GM19467 (cell line): Measurements from ENCODE around the gene TMEM125.

Experiments
- ATAC-seq: cut with Tn5 transposase; IDR thresholded peaks from one replicate; pipeline ENCODE4 v1.9.1; 2021; ENCODE audit warnings: mild to moderate bottlenecking, moderate library complexity; ENCODE audit not compliant: unreplicated experiment

Gene TMEM125

DNA sequence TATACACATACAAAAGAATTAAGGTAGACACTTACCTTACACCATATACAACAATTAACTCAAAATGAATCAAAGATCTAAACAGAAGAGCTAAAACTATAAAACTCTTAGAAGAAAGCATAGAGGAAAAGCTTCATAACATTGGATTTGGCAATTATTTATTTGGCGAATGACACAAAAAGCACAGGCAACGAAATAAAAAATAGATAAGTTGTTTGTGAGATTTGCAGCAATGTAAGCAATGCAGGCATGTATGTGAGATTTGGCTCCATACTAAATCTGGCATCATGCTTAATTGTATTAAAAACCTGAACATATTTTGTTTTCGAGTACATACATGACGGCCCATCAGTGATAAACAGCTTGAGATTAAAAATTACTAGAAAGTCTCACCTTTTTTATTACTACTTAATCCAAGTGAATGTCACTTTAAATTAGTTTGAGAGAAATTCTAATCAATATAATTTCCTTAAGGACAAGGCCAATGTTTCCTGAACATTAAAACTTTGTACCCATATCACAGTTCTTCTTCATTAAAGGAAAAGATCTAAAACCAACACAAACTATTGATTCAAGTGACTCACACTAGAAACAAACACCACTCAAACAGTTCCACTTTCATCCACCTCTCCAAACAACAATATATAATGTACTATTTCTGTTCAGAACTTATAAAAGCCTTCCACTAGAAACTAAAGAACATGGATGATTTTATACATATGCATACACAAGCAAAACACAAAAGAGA lies 23.1 kb upstream of the TMEM125 start:
- ATAC-seq = no peak

DNA sequence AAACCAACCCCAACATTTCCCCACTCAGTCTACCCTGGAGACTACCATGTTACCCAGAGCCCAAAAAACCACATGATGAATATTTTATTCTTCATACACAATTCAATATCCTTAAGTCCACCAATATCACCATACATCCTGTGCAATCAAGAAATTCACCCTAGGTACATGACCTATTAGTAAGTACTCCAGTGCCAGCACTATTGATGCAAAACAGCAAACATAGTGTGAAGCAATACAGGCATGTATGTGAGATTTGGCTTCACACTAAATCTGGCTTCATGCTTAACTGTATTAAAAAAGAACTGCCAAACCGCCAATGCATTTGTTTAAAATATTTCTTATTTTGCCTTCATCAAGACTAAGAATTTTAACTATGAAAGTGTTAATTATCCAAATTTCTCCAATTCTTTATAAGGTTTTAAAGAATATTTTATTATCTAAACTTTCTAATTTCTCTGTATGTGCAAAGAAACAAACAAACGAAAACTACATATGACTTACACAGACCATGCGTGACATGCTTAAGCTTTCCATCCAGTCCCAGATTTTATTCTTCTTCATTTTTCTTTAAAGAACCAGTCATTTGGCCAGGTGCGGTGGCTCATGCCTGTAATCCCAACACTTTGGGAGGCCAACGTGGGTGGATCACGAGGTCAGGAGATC lies 22.4 kb upstream of the TMEM125 start:
- ATAC-seq = no peak

DNA sequence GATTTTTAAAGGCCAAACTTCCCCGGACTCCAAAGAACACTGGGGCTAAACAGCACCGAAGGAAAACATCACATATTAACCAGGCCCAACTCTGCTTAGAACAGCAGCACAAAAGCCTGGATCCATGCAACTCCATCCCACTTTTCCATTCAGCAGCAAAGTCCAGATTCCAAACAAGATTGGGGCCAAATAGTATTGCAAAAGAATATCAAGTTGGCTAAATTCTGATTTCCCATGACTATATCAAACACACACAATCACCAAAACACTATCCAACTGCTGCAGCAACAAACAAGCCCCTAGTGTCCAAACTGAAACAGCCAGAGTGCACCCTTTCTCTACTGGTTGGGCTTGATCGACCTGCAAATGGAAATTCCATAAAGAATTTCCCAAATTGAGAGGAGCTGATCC lies 19.4 kb upstream of the TMEM125 start:
- no peak for ATAC-seq

DNA sequence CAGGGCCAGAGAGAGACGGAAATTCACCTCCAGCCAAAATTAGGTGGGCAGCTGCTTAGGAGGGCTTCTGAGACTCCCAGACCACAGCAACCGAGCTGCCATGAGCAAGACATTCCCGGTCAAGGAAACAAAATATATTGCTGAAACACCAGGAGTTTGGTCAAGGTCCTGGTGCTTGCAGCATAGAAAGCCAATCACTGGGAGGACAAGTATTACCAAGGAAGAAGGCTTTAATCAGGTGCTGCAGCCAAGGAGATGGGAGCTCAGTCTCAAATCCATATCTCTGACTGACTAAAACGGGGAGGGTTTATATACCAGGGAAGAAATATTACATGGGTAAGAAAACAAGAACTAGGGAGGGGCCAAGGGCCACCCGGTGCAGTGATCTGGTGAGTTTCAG lies 18.8 kb upstream of the TMEM125 start:
- no peak for ATAC-seq

DNA sequence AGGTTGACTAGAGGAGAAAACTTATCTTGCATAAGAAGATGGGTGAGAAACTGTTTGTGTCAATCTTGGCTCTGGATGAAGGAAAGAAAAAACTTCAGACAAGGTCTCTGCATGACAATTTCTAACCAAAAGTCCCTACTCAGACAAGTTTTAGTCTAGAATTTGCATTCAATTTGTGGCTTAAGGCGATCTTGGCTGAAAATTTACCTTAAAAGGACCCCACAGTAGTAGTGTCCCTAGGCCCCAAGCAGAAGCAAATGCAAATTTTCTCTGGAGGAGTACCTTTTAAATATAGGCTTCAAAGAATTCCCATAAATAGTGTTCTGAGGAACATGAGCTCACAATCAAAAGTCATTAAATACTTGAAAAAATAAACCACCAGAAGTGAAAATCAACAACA lies 17.6 kb upstream of the TMEM125 start:
- ATAC-seq = no peak

DNA sequence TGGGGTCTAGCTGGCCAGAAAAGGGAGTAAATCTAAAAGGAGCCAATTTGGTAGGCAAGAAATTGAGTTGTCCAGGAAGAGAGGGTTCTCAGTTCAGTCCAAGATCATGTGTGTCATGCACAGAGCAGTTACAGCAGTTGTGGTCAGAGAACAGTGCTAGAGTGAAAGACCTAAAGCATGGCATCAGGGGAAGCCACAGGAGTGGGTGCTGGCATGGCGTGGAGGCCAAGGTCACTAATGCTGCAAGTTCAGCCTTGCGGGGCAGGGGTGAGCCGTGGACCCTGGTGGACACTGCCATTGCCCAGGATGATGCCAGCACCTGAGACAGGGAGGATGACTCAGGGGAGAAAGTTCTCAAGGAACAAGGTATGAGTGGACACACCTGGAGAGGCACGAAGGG lies 16.6 kb upstream of the TMEM125 start:
- ATAC-seq = no peak

DNA sequence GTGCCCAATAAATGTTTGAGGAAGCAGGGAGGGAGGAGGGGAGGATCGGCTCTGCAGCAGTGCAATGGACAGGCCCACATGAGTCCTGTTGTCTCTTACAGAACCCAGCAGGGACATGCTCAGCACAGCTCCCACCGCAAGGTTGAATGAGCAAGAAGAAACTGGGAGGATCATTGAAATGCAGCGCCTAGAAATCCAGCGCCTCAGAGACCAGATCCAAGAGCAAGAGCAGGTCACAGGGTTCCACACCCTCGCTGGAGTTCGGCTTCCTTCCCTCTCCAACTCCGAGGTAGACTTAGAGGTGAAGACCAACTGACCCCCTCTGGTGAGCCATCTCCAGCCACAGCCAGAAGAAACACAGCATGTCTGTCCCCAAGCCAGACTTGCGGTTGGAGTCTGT lies 15.9 kb upstream of the TMEM125 start:
- no peak for ATAC-seq

DNA sequence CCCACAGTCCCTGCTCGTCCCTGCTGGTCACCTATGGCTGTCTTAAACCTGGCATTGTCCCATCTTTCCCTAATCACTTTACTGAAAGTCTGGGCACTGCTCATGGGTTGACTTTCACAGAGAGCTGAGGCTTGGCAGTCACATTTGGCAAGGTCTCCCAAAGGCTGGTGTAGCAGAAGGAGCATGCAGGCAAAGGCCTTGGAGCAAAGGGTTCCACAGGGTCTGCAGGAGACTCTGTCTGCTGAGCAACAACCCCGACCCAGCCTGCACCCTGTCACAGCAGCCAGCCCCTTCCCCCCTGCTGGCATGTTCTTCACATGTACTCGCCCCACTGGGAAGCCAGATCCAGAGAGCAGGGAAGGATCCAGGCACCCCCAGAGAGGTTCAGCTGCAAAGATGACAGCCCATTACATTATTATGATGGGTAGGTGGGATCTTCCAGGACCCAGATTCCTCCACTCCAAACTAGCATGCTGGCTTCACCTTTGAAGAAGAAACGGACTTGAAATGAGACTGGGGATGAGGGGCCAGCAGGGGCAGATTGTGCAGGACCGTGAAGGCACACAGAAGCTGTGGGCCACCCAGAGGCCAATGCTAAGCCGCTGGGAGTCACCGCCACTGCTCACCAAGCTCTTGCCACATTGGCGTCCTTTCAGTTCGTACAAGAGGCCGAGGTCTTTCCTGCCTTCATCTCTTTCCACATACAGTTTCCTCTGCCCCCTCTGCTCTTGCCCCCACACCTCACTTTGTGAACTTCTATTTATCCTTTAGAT lies 14.2 kb upstream of the TMEM125 start:
- no peak for ATAC-seq

DNA sequence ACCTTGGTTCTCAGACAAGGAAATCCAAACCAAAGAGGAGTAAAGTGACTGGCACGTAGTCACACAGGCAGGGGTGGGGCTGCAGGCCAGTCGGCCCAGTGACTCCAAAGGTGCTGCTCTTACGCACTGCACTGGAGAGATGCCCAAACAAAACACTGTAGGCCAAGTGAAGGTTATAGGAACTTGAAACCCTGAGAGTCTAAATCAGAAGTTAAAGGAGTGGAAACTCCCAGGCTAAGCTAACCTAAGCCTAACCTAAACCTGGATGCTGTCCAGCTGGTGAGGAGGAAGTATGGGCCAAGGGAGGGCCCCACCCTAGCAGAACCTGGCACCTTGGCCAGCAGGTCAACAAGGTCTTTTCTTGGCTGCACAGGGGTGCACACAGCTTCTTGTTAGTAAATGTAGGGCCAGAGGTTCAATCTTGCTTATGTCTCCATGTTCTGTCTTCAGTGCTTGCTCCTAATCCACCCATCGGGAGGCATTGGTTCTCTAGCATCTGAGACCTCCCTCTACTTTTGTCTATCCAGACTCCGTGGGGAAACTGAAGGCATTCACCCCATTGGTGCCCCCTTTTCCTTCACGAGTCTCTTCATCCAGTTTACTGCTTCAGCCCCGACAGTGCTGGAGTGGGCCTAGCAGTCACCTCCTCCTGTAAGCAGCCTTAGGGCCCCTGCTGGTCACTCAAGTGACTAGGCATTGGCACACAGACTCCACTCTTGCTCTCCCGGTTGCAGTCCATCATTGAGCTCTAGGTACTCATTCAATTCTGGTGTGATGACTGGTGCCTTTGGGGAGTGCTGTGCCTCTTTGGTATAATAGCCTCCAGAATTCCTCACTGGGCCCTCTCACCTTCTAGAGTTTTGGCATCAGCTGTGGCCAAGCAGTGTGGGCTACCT lies 12.9 kb upstream of the TMEM125 start:
- no peak for ATAC-seq

DNA sequence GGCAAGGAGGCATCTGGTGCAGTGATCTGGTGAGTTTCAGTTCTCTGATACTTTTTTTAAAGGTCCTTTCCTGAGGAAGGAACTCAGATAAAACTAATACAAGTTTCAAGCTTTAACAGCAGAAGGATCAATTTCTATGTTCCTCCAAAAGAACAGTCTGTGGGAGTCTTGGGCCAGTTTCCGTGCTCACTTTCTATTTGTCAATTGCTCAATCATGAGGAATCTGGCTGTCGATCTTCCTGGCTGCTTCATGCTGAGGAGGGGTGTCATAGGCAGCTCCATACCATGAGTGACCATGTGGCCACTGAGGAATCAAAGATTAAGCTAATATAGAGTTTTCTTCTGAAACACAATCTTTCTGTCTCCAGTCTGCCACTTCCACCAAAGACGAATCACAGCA lies 11.4 kb upstream of the TMEM125 start:
- ATAC-seq = no peak

DNA sequence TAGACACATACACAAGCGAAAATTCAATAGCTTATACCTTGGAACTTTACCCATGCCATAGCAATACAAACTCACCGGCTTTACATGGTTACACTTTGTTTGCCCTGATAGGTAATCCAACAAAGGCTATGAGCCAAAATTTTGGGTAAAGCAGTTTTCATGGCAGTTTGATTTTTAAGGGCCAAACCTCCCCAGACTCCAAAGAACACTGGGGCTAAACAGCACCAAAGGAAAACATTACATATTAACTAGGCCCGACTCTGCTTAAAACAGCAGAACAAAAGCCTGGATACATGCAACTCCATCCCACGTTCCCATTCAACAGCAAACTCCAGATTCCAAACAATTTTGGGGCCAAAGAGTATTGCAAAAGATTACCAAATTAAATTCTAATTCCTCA lies 4.4 kb upstream of the TMEM125 start:
- ATAC-seq = no peak

DNA sequence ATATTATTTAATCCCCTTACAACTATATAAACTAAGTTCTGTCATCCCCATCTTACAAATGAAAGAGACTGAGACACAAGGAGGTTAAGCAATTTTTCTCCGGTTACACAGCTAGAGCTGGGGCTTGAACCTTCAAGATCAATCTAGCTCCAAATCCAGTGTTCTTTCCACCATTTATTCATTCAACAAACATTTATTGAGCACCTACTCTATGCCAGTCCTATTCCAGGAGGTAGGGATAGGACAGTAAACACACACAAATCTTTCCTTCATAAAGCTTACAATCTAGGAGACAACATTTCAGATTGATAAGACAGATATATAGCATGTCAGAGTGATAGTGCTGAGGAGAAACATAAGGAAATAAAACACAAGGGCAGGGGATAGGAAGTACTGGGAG lies 2.9 kb upstream of the TMEM125 start:
- no peak for ATAC-seq

DNA sequence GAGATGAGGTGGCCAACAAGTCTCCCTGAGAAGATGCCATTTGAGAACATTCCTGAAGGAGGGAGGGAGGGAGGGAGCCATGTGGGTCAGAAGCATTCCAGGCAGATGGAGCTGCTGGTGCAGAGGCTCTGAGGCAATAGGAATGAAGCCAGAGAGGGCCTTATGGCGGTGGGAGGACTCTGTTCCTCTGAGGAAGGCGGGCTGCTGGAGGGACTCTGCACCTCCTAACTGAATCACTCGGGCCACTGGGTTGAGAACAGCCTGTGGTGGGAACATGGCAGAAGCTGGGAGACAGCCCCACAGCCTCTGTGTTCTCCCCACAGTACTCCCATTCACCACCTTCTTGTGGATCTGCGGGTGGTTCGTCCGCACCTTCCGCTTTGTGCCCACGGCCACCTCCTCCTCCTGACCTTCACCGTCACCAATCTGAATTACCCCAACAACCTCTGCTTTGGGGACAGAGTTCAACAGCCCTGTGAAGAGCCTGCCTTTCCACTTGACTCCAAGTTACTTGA lies 2.4 kb upstream of the TMEM125 start:
- no peak for ATAC-seq

DNA sequence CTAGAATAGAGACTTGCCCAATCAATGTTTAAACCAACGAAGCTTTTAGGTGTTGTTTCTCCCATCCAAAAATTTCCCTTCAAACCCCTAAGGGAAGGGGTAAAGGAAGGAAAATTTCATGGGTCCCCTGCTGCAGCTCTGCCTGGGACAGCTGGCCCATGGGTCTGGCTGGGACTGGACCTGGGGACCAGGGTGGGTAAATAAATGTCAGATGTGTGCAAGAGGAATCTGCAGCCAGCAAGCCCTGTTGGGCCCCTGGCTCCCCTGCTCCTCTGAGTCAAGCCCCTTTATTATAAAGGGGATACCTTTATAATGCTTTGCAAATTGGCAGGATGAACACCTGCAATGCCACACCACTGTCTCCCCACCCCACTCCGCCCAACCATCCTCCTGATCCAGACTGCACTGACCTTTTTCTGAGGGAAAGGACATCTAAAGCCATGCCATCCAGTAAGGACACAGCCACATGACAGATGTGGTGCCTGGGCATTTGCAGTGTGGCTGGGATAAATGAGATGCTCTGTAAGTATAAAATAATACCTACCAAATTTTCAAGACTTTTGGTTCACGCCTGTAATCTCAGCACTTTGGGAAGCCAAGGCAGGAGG lies 1.9 kb upstream of the TMEM125 start:
- ATAC-seq = no peak

DNA sequence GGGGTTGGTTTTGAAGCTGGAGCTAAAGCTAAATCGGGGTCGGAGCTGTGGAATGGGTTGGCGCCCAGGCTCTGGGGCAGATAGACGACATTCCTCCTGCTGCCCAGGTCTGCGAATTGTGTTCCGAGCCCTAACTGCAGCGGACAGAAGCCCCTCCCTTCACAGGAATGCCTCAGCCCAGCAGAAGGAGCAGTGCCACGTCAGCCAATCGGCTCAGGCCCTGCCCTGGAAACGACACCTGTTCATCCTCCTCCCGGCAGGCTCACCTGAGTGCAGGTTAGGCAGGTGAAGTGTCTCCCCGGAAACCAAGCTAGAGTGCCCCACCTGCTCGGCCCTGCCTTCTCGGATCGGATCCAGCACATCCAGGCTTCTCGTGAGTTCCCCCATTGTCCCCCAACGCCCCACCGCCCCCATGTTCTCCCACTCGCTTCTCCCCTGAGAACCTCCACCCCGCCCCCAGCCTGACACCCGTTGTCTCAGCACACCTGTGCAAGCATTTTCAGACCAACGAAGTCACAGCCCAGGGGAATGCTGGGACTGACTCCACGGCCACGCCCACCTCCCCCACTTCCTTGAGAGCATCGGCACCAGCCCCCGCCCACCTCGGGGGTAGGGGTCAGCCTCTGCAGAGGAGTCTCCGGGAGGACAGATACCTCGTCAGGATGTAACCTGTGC lies 775 bp downstream of the TMEM125 start:
- ATAC-seq = no peak

DNA sequence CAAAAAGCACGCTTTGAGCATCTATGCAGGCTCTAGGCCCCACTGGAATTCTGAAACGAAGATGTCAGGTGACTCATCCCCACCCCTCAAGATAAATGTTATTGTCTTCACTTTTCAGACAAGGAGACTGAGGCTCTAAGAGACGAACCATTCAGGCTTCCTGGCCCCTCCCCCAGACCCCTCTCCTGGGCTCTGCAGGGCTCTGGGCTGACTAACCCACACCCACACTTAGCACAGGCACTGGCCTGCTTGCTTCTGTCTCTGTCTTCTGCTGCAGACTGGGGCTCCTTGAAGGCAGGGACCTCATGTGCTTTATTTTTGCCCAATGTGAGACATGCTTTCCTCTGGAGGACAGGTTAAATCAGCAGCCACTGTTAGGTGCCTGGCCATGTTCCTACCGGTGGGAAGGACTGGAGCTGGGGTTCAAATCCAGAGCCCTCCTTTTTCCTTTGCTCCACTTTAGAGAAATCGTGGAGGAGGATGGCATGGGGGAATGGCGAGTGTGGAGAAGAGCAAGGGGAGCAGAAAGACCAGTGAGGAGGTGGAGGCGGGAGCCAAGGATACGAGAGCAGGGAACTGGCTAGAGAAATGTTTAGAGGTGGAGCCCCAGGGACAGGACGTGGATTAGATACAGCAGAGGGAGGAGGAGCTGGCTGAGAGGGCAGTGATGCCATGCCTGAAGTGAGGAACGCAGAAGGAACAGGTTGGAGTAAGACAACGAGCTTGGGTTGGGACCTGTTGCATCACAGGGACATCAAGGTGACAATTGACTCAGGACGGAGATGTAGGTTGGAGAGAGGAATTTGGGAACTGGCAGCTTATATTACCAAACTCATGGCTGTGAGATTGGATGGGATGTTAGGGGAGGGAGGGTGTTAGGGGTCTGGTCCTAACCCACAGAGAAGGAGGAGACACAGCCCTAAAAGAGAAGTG lies 1.7 kb downstream of the TMEM125 start:
- ATAC-seq = no peak

DNA sequence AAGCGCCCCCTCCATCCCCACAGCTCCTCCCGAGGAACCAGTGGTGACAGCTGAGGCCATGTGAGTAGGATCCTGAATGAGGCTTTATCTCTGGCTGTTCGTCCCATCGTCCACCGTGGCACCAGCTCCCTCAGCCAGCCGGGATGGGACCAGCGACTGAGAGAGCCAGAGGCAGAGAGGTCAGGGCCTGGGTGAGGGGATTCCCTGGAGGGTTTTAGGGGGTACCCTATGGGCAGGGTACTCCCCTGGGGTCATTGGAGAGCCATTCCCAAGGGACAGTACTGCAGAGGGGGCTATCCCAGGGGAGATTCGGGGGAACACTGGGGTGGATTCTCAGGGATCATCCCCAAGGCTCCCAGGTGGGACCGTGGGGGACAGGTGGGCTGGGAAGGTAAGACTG lies 2.4 kb downstream of the TMEM125 start:
- ATAC-seq = no peak
